ENCODE results near the gene RNF7.

GRCh38 chr3:141714671-141715070 is 23.4 kb upstream of the RNF7 start:
- no peak for TF ChIP-seq POLR2A (IDR thresholded peaks at IDR 0.05)
- no peak for TF ChIP-seq CTCF (IDR thresholded peaks at IDR 0.05 in 4 of 5, conservative IDR thresholded peaks at IDR 0.05 in 1 of 5)
